Spinal cord (tissue), 10 donors: ENCODE data around the gene PTPRCAP. TPM values are rescaled to one million over a fixed set of nuclear protein-coding genes. Genes with fewer than 3 reads are reported as not detected.

Source experiments
- DNase-seq, 6 donors: peaks; one replicate each; pipeline versions ENCODE4 v3.0.0 to v3.0.0-alpha.2; 2013 to 2015; ENCODE audit warnings: low spot score in 6 of 6, low read depth in 4 of 6
- H3K27ac ChIP-seq: one replicate; pipeline ENCODE4 v1.5.1; 2013; ENCODE audit warnings: low read depth, low read length, control low read depth
- H3K27me3 ChIP-seq: one replicate; pipeline ENCODE4 v1.6.1; 2013; ENCODE audit warnings: low read length; ENCODE audit not compliant: control insufficient read depth, insufficient read depth
- H3K36me3 ChIP-seq: one replicate; pipeline ENCODE4 v1.6.1; 2013; ENCODE audit warnings: low read length; ENCODE audit not compliant: control insufficient read depth, insufficient read depth
- H3K4me1 ChIP-seq: one replicate; pipeline ENCODE4 v1.6.1; 2013; ENCODE audit warnings: low read length; ENCODE audit not compliant: control insufficient read depth, insufficient read depth
- H3K4me3 ChIP-seq: one replicate; pipeline ENCODE4 v1.5.1; 2013; ENCODE audit warnings: low read depth, low read length, control low read depth
- H3K9me3 ChIP-seq: one replicate; pipeline ENCODE4 v1.6.1; 2013; ENCODE audit warnings: low read length; ENCODE audit not compliant: control insufficient read depth, insufficient read depth
- WGBS: methylation state at CpG from one replicate; pipeline ENCODE4 v1.1.5; 2013; ENCODE audit warnings: missing lambda C conversion rate; ENCODE audit not compliant: insufficient coverage; 5-methylcytosine and 5-hydroxymethylcytosine counted together
- polyA plus RNA-seq, 2 donors: library from polyadenylated mRNA; unstranded; fragments of 120-200 nt; gene quantifications; one replicate each; pipeline ENCODE4 v1.2.1, GENCODE V29; 2013; ENCODE audit not compliant: insufficient read length in 2 of 2
- total RNA-seq, 2 donors: library from RNA; depleted of rRNA in 1 of 2; stranded (reverse); fragments of 120-200 nt in 1 of 2; fragments of >200 nt in 1 of 2; gene quantifications; one replicate each; pipeline versions ENCODE4 v1.2.3 to v1.2.4, GENCODE V29; 2013 to 2014
- donor health status: healthy.

Gene PTPRCAP
- total and polyA plus RNA-seq, 4 donors = 0.40 to 3.0 (median 1.7) TPM

GRCh38 chr11:67410984-67411784 is 26.3 kb downstream of the PTPRCAP start:
- Histone ChIP-seq H3K4me1 (peaks cover 48% of the 10 kb centered on the region), H3K4me3 (no peak overlapping the region), H3K9me3 (no peaks in the 10 kb centered on the region), H3K36me3 (no peaks in the 10 kb centered on the region), H3K27me3 (peaks cover 17% of the 10 kb centered on the region), H3K27ac (peak overlapping the region; percentile 33)
- 81% methylated on average over 17 of the region's 17 CpGs for WGBS
- DNase-seq = no peak

GRCh38 chr11:67410369-67410831 is 27.1 kb downstream of the PTPRCAP start:
- WGBS = 27% methylated on average over 12 of the region's 15 CpGs
- peak in 2 of 6 donors; percentile 18 to 51 for DNase-seq
- H3K27me3 ChIP-seq = peaks cover 17% of the 10 kb centered on the region
- peaks cover 43% of the 10 kb centered on the region for H3K4me1 ChIP-seq
- H3K9me3 ChIP-seq = no peaks in the 10 kb centered on the region
- peak overlapping the region; percentile 33 for H3K27ac ChIP-seq
- no peak overlapping the region for H3K4me3 ChIP-seq
- H3K36me3 ChIP-seq = no peaks in the 10 kb centered on the region

- 42% methylated on average over 9 of the region's 13 CpGs for WGBS
- Histone ChIP-seq H3K4me3 (no peak overlapping the region), H3K9me3 (no peaks in the 10 kb centered on the region), H3K27me3 (peaks cover 12% of the 10 kb centered on the region), H3K27ac (no peak overlapping the region), H3K36me3 (no peaks in the 10 kb centered on the region), H3K4me1 (peaks cover 37% of the 10 kb centered on the region)
- DNase-seq = no peak
These were observed 27.6 kb downstream of the PTPRCAP start for GRCh38 chr11:67409781-67410368.

GRCh38 chr11:67409261-67409666 is 28.2 kb downstream of the PTPRCAP start:
- H3K4me3 ChIP-seq = no peak overlapping the region
- H3K27ac ChIP-seq = no peak overlapping the region
- H3K27me3 ChIP-seq = peaks cover 9% of the 10 kb centered on the region
- no peaks in the 10 kb centered on the region for H3K9me3 ChIP-seq
- no peak for DNase-seq
- H3K36me3 ChIP-seq = no peaks in the 10 kb centered on the region
- 79% methylated on average over 24 of the region's 24 CpGs for WGBS
- peaks cover 37% of the 10 kb centered on the region for H3K4me1 ChIP-seq

GRCh38 chr11:67408437-67409200 is 28.9 kb downstream of the PTPRCAP start:
- H3K4me3 ChIP-seq = no peak overlapping the region
- no peaks in the 10 kb centered on the region for H3K9me3 ChIP-seq
- H3K4me1 ChIP-seq = peaks cover 43% of the 10 kb centered on the region
- H3K27ac ChIP-seq = no peak overlapping the region
- H3K36me3 ChIP-seq = no peaks in the 10 kb centered on the region
- peaks cover 9% of the 10 kb centered on the region for H3K27me3 ChIP-seq
- 88% methylated on average over 17 of the region's 18 CpGs for WGBS
- DNase-seq = no peak

- no peak for DNase-seq
- H3K36me3 ChIP-seq = no peaks in the 10 kb centered on the region
- H3K9me3 ChIP-seq = no peaks in the 10 kb centered on the region
- peaks cover 5% of the 10 kb centered on the region for H3K27me3 ChIP-seq
- no peak overlapping the region for H3K27ac ChIP-seq
- peaks cover 41% of the 10 kb centered on the region for H3K4me1 ChIP-seq
- H3K4me3 ChIP-seq = no peak overlapping the region
- 72% methylated on average over 9 of the region's 12 CpGs for WGBS
These were observed 29.8 kb downstream of the PTPRCAP start for GRCh38 chr11:67407688-67408163.

- WGBS = 55% methylated on average over 8 of the region's 12 CpGs
- H3K36me3 ChIP-seq = no peaks in the 10 kb centered on the region
- no peak overlapping the region for H3K4me3 ChIP-seq
- H3K4me1 ChIP-seq = peaks cover 46% of the 10 kb centered on the region
- H3K9me3 ChIP-seq = no peaks in the 10 kb centered on the region
- peaks cover 2% of the 10 kb centered on the region for H3K27me3 ChIP-seq
- no peak overlapping the region for H3K27ac ChIP-seq
- DNase-seq = no peak
These were observed 30.4 kb downstream of the PTPRCAP start for GRCh38 chr11:67406969-67407687.

- DNase-seq = no peak
- no peak overlapping the region for H3K27ac ChIP-seq
- H3K27me3 ChIP-seq = no peaks in the 10 kb centered on the region
- 86% methylated on average over 17 of the region's 18 CpGs for WGBS
- H3K4me3 ChIP-seq = no peak overlapping the region
- H3K36me3 ChIP-seq = no peaks in the 10 kb centered on the region
- peaks cover 48% of the 10 kb centered on the region for H3K4me1 ChIP-seq
- no peaks in the 10 kb centered on the region for H3K9me3 ChIP-seq
These were observed 31.0 kb downstream of the PTPRCAP start for GRCh38 chr11:67406420-67406968.
